HG03060 (cell line): ENCODE results near the gene DUS2.
"Not testable (repeated sequence)": the region's sequence is repeated elsewhere in the genome, so short reads cannot be mapped to it uniquely, and the experiment has no call there.

Source experiments
- ATAC-seq: cut with Tn5 transposase; IDR thresholded peaks from one replicate; pipeline ENCODE4 v1.9.1; 2021; ENCODE audit warnings: low read depth, moderate number of reproducible peaks; ENCODE audit not compliant: unreplicated experiment

The DUS2 gene

GRCh38 chr16:68022728-68023537 lies at the start of gene DUS2, which contains the start of gene DDX28:
TSS of gene DUS2 (plus strand) at chr16:68023284. CDS start at chr16:68038024, 14,740 bp downstream.
TSS of gene DDX28 (minus strand) at chr16:68023232. CDS start at chr16:68023202, 30 bp downstream.
- ATAC-seq: peak; percentile 64

GRCh38 chr16:67975321-67976105 lies 47.6 kb upstream of the DUS2 start:
- ATAC-seq: no peak

GRCh38 chr16:67976205-67976604 lies 46.9 kb upstream of the DUS2 start:
- ATAC-seq: no peak

GRCh38 chr16:67977005-67977404 lies 46.1 kb upstream of the DUS2 start:
- no peak for ATAC-seq

- no peak for ATAC-seq
These were observed 45.4 kb upstream of the DUS2 start for GRCh38 chr16:67977469-67978227.

GRCh38 chr16:67979955-67980678 lies 43.0 kb upstream of the DUS2 start, which contains the start of gene DPEP3:
TSS of gene DPEP3 (minus strand) at chr16:67980499. CDS start at chr16:67980380, 119 bp downstream.
- ATAC-seq: no peak

GRCh38 chr16:67982011-67982696 lies 40.9 kb upstream of the DUS2 start:
- no peak for ATAC-seq

GRCh38 chr16:67986949-67987348 lies 36.1 kb upstream of the DUS2 start:
- no peak for ATAC-seq

- ATAC-seq: no peak
These were observed 35.5 kb upstream of the DUS2 start for GRCh38 chr16:67987460-67988160.

GRCh38 chr16:67988675-67989074 lies 34.4 kb upstream of the DUS2 start:
- no peak for ATAC-seq

- ATAC-seq: no peak
These were observed 33.6 kb upstream of the DUS2 start for GRCh38 chr16:67989322-67990017.

- no peak for ATAC-seq
These were observed 33.1 kb upstream of the DUS2 start for GRCh38 chr16:67990018-67990386.

GRCh38 chr16:67992661-67993206 lies 30.4 kb upstream of the DUS2 start:
- no peak for ATAC-seq

GRCh38 chr16:67993207-67994039 lies 29.7 kb upstream of the DUS2 start:
- no peak for ATAC-seq

GRCh38 chr16:67994040-67994408 lies 29.1 kb upstream of the DUS2 start:
- ATAC-seq: not testable (repeated sequence)

GRCh38 chr16:67995423-67995822 lies 27.7 kb upstream of the DUS2 start:
- ATAC-seq: no peak

GRCh38 chr16:67996666-67997065 lies 26.4 kb upstream of the DUS2 start:
- no peak for ATAC-seq
